CD4-positive, alpha-beta memory T cell (primary cell): ENCODE measurements around the gene FMO2. TPM values are rescaled to one million over a fixed set of nuclear protein-coding genes. Genes with fewer than 3 reads are reported as not detected.

Source experiments
- CTCF ChIA-PET: fragments of 350-600 bp; sonication (Branson Sonifier 250); formaldehyde crosslinking; loops from one replicate; lab custom pipeline; 2021; ENCODE audit warnings: inconsistent platforms; ENCODE audit not compliant: partially characterized antibody; lab: Charles Lee
- POLR2A ChIA-PET: fragments of 350-600 bp; sonication (Branson Sonifier 250); formaldehyde crosslinking; loops from one replicate; lab custom pipeline; 2021; ENCODE audit not compliant: partially characterized antibody; lab: Charles Lee
- DNase-seq, 5 donors: peaks; one replicate each; pipeline versions ENCODE4 v3.0.0 to v3.0.0-alpha.2; 2020 to 2022; ENCODE audit warnings: mixed read lengths in 1 of 5
- H3K27ac ChIP-seq: one replicate; pipeline ENCODE4 v1.7.0; 2013; ENCODE audit warnings: low read depth, low read length
- H3K27me3 ChIP-seq: 2 replicates; pipeline ENCODE4 v1.7.0; 2013; ENCODE audit warnings: mild to moderate bottlenecking, low read length, moderate library complexity; ENCODE audit not compliant: insufficient read depth
- H3K36me3 ChIP-seq: 2 replicates; pipeline ENCODE4 v1.7.0; 2013; ENCODE audit warnings: mild to moderate bottlenecking, low read length, moderate library complexity; ENCODE audit not compliant: insufficient read depth
- H3K4me1 ChIP-seq: 2 replicates; pipeline ENCODE4 v1.7.0; 2013; ENCODE audit warnings: mild to moderate bottlenecking, low read length, moderate library complexity; ENCODE audit not compliant: insufficient read depth
- H3K4me3 ChIP-seq, 2 donors: one replicate each; pipeline ENCODE4 v1.7.0; 2013; ENCODE audit warnings: low read length in 2 of 2, mild to moderate bottlenecking in 1 of 2
- H3K9me3 ChIP-seq, 2 donors: one replicate each; pipeline ENCODE4 v1.7.0; 2013; ENCODE audit warnings: low read length in 2 of 2, control low read depth in 1 of 2; ENCODE audit not compliant: control insufficient read depth in 1 of 2
- H3K27ac Mint-ChIP-seq, 7 donors: one replicate each; pipeline ENCODE4 v1.8.0; 2020 to 2021; ENCODE audit warnings: mixed read lengths in 7 of 7, mild to moderate bottlenecking in 6 of 7, inconsistent platforms in 3 of 7, moderate library complexity in 3 of 7
- H3K27me3 Mint-ChIP-seq, 2 donors: one replicate each; pipeline ENCODE4 v1.8.0; 2020 to 2021; ENCODE audit warnings: mixed read lengths in 2 of 2
- H3K36me3 Mint-ChIP-seq, 2 donors: one replicate each; pipeline ENCODE4 v1.8.0; 2020 to 2021; ENCODE audit warnings: mixed read lengths in 2 of 2, inconsistent platforms in 1 of 2, mild to moderate bottlenecking in 1 of 2
- H3K4me1 Mint-ChIP-seq, 4 donors: one replicate each; pipeline ENCODE4 v1.8.0; 2020 to 2021; ENCODE audit warnings: mixed read lengths in 4 of 4, mild to moderate bottlenecking in 1 of 4
- H3K4me3 Mint-ChIP-seq, 8 donors: one replicate each; pipeline ENCODE4 v1.8.0; 2020 to 2021; ENCODE audit warnings: mixed read lengths in 8 of 8, mild to moderate bottlenecking in 7 of 8, moderate library complexity in 6 of 8, inconsistent platforms in 3 of 8
- H3K9me3 Mint-ChIP-seq, 8 donors: one replicate each; pipeline ENCODE4 v1.8.0; 2020 to 2021; ENCODE audit warnings: mixed read lengths in 8 of 8, mild to moderate bottlenecking in 5 of 8, inconsistent platforms in 3 of 8, moderate library complexity in 1 of 8
- intact Hi-C: fragments of 100-400 bp; cut with micrococcal nuclease; formaldehyde crosslinking; loops from one replicate; pipeline ENCODE4 v1.15.1; 2023
- polyA plus RNA-seq, 2 donors: library from polyadenylated mRNA; unstranded; fragments of 300-500 nt; fragmentation: Illumina TruSeq; gene quantifications; one replicate each; pipeline ENCODE4 v1.2.3, GENCODE V29; 2021
- total RNA-seq, 2 experiments: library from RNA; stranded (reverse); gene quantifications; one replicate each; pipeline ENCODE4 v1.2.3, GENCODE V29; 2021

The FMO2 gene
- total and polyA plus RNA-seq, 4 experiments from 2014 or later, result not detected

DNA sequence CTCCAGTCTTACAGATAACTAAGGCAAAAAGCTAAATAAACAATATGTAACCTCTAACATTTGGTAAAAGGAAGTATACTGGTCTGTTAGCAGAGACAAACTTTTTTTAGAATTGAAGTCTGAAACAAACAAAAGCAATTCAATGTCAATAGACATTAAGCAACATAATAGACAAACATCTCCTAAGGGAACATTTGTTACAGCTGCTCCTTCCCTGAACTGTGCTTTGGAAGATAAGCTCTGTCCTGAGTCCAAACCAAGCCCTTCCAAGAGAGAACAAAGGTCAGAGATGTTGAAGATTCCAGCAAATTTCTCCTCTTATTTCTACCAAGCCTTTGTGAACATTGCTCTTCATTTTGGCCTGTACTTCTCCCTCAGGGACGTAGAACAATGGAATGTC lies 25.3 kb downstream of the FMO2 start:
- no peaks in the 10 kb centered on the region for H3K9me3 Mint-ChIP-seq
- ChIA-PET CTCF (no interaction called here), POLR2A (no interaction called here)
- H3K4me3 ChIP-seq, result no peak overlapping the region
- H3K36me3 ChIP-seq, result no peaks in the 10 kb centered on the region
- no peak for DNase-seq
- H3K4me1 ChIP-seq, result no peaks in the 10 kb centered on the region
- H3K36me3 Mint-ChIP-seq, result no peaks in the 10 kb centered on the region
- H3K4me1 Mint-ChIP-seq, result peaks cover 0 to 4% (median 0%) of the 10 kb centered on the region in 4 donors
- intact Hi-C loops, result no loop called here
- H3K27me3 ChIP-seq, result no peaks in the 10 kb centered on the region
- H3K27ac Mint-ChIP-seq, result no peak overlapping the region
- H3K4me3 Mint-ChIP-seq, result no peak overlapping the region
- H3K9me3 ChIP-seq, result no peaks in the 10 kb centered on the region
- H3K27me3 Mint-ChIP-seq, result peaks cover 7 to 8% of the 10 kb centered on the region in 2 donors
- H3K27ac ChIP-seq, result no peak overlapping the region

- POLR2A ChIA-PET, result no interaction called here
- intact Hi-C loops, result no loop called here
- DNase-seq, result no peak
Measured at GRCh38 chr1:171212607-171213351, 27.7 kb downstream of the FMO2 start.

DNA sequence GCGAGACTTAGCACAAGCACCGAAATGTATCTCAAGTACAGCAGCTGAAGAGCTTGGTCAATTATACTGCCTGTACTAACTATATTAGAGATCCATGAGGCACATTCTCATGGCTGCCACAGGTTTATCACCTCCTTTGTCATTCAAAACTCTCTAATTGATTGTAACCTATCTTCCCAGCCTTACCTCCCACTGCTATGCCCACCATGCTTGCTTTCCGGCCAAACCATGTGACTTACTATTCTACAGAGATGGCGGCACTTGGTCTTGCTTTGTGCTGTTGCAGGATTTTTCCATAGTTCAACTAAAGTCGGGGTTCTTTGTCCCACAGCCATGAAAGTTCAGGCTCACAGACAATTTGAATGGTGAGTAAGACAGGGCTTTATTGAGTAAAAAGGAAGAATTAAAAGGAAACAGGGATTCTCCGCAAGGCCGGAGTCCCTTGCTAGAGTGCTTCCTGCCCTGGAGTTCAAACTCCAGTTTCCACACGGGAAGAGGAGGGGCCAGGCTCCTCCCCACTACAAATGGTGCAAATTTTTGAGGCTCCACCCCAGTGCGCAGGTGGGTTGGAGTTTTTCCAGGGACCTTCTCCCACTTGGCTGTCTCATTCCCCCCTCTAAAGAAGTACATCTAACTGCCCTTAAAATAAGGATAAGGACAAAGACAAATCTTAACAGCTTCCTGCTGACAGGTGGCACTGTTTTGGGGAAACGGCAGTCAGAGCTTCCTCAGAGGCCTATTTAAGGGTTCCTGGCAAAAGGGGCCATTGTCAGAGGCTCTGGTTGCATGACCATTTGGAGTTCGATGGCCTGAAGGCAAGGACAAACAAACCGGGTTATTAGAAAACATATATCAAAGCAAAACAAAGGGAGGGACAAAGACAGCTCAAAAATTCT lies 28.7 kb downstream of the FMO2 start:
- intact Hi-C loops, result no loop called here
- H3K27ac Mint-ChIP-seq, result no peak overlapping the region
- no peak for DNase-seq
- Histone ChIP-seq H3K27me3 (no peaks in the 10 kb centered on the region), H3K36me3 (no peaks in the 10 kb centered on the region), H3K9me3 (no peaks in the 10 kb centered on the region), H3K4me1 (no peaks in the 10 kb centered on the region), H3K4me3 (no peak overlapping the region), H3K27ac (no peak overlapping the region)
- ChIA-PET CTCF (no interaction called here), POLR2A (no interaction called here)
- peaks cover 0 to 4% (median 0%) of the 10 kb centered on the region in 4 donors for H3K4me1 Mint-ChIP-seq
- no peak overlapping the region for H3K4me3 Mint-ChIP-seq
- no peaks in the 10 kb centered on the region for H3K9me3 Mint-ChIP-seq
- peaks cover 2 to 5% of the 10 kb centered on the region in 2 donors for H3K27me3 Mint-ChIP-seq
- no peaks in the 10 kb centered on the region for H3K36me3 Mint-ChIP-seq

More at GRCh38 chr1:171212607-171213351, 27.7 kb downstream of the FMO2 start:
- Histone ChIP-seq H3K27ac (no peak overlapping the region), H3K36me3 (no peaks in the 10 kb centered on the region), H3K9me3 (no peaks in the 10 kb centered on the region), H3K4me3 (no peak overlapping the region), H3K27me3 (no peaks in the 10 kb centered on the region), H3K4me1 (no peaks in the 10 kb centered on the region)
- no peak overlapping the region for H3K27ac Mint-ChIP-seq
- CTCF ChIA-PET, result no interaction called here
- H3K4me3 Mint-ChIP-seq, result no peak overlapping the region
- H3K27me3 Mint-ChIP-seq, result peaks cover 1 to 2% of the 10 kb centered on the region in 2 donors
- H3K9me3 Mint-ChIP-seq, result no peaks in the 10 kb centered on the region
- no peaks in the 10 kb centered on the region for H3K36me3 Mint-ChIP-seq
- H3K4me1 Mint-ChIP-seq, result peaks cover 0 to 4% (median 0%) of the 10 kb centered on the region in 4 donors

- H3K4me3 ChIP-seq, result no peak overlapping the region
- Mint-ChIP-seq H3K9me3 (no peaks in the 10 kb centered on the region), H3K4me1 (peaks cover 0 to 1% (median 0%) of the 10 kb centered on the region in 4 donors), H3K27ac (no peak overlapping the region), H3K4me3 (no peak overlapping the region), H3K36me3 (no peaks in the 10 kb centered on the region), H3K27me3 (peaks cover 2 to 9% of the 10 kb centered on the region in 2 donors)
- H3K27ac ChIP-seq, result no peak overlapping the region
- intact Hi-C loops, result no loop called here
- ChIA-PET POLR2A (no interaction called here), CTCF (no interaction called here)
- no peaks in the 10 kb centered on the region for H3K27me3 ChIP-seq
- no peaks in the 10 kb centered on the region for H3K4me1 ChIP-seq
- no peaks in the 10 kb centered on the region for H3K36me3 ChIP-seq
- no peaks in the 10 kb centered on the region for H3K9me3 ChIP-seq
- no peak for DNase-seq
Measured at GRCh38 chr1:171217658-171218443, 32.8 kb downstream of the FMO2 start.

DNA sequence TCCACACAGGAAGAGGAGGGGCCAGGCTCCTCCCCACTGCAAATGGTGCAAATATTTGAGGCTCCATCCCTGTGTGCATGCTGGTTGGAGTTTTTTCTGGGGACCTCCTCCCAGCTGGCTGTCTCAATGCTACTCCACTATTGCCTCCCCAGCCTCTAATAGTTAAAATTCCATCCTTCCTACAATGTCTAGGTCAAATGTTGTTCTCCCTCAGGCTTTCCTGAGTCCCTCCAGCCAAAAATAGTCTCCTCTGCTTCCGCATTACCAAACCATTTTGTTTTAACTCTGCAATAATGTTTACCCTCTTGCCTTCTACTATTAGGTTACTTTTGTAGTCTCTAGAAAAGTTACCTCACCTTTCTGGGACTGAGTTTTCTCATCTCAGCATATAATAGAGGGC lies 33.6 kb downstream of the FMO2 start:
- intact Hi-C loops, result no loop called here
- Mint-ChIP-seq H3K9me3 (no peaks in the 10 kb centered on the region), H3K36me3 (no peaks in the 10 kb centered on the region)

DNA sequence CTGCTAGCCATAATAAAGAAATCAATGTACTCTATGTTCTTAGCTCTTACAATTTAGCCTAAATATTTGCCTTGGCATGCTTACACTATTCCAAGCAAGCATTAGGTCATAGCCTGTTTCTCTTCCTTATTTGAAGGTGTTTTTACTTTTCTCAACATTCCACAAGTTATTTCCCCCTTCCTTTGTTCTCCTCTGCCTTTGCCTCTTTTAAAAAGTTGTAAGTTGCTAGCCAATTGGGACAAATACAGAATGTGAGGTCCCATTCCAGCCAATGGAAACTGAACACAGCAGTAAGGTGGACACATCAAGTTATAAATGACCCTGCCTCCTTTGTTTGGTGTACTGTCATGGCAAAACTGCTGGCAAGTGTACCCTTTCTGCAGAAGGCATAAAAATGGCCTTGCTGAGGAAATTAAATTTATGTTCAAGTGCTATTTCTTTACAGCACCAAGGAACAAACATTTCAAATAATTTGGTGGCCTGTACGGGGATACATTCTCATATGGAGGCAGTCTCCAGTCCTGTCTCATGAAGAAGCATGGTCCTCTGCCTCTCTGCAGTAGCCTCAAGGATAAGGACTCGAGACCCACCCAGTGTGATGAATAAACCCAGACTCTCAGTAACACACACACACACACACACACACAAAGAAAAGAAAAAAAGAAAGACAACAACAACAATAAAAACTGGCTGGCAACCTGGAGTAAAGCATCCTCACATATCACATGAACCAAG lies 34.4 kb downstream of the FMO2 start:
- Mint-ChIP-seq H3K4me3 (no peak overlapping the region), H3K4me1 (no peaks in the 10 kb centered on the region), H3K27ac (no peak overlapping the region), H3K27me3 (peaks cover 0 to 9% of the 10 kb centered on the region in 2 donors), H3K36me3 (no peaks in the 10 kb centered on the region), H3K9me3 (no peaks in the 10 kb centered on the region)
- H3K27ac ChIP-seq, result no peak overlapping the region
- no peaks in the 10 kb centered on the region for H3K36me3 ChIP-seq
- ChIA-PET POLR2A (no interaction called here), CTCF (no interaction called here)
- H3K9me3 ChIP-seq, result no peaks in the 10 kb centered on the region
- no peak for DNase-seq
- H3K4me1 ChIP-seq, result no peaks in the 10 kb centered on the region
- H3K27me3 ChIP-seq, result no peaks in the 10 kb centered on the region
- H3K4me3 ChIP-seq, result no peak overlapping the region
- intact Hi-C loops, result no loop called here

More for the DNA sequence above, 33.6 kb downstream of the FMO2 start:
- no peaks in the 10 kb centered on the region for H3K4me1 ChIP-seq
- no peak overlapping the region for H3K27ac ChIP-seq
- CTCF ChIA-PET, result no interaction called here
- Mint-ChIP-seq H3K4me3 (no peak overlapping the region), H3K27ac (no peak overlapping the region), H3K27me3 (peaks cover 2 to 9% of the 10 kb centered on the region in 2 donors), H3K4me1 (no peaks in the 10 kb centered on the region)
- no peaks in the 10 kb centered on the region for H3K36me3 ChIP-seq
- DNase-seq, result no peak
- H3K4me3 ChIP-seq, result no peak overlapping the region
- no peaks in the 10 kb centered on the region for H3K9me3 ChIP-seq
- POLR2A ChIA-PET, result no interaction called here
- no peaks in the 10 kb centered on the region for H3K27me3 ChIP-seq
